Caco-2 (cell line): ENCODE data around the gene MYH15. TPM values are rescaled to one million over a fixed set of nuclear protein-coding genes. Genes with fewer than 3 reads are reported as not detected.

Experiments used
- BruUV-seq: library from RNA; stranded (reverse); fragments of 400-500 nt; replicated peaks from 2 replicates; lab custom pipeline; 2021; lab: Mats Ljungman, UMichigan
- CTCF ChIA-PET: fragments of 300-600 bp; sonication (Branson Sonifier 250); formaldehyde crosslinking; loops from one replicate; lab custom pipeline; 2022; ENCODE audit warnings: antibody characterized with exemption; lab: Charles Lee
- POLR2A ChIA-PET: fragments of 300-600 bp; sonication (Branson Sonifier 250); formaldehyde crosslinking; loops from one replicate; lab custom pipeline; 2022; ENCODE audit warnings: antibody characterized with exemption; lab: Charles Lee
- DNase-seq, 2 experiments: peaks; one replicate each; pipeline versions ENCODE4 v3.0.0 to v3.0.0-alpha.2; 2020 to 2022
- H3K27me3 ChIP-seq: replicated peaks from 2 replicates; pipeline ENCODE4 v1.6.0; 2011; ENCODE audit warnings: low read length; ENCODE audit not compliant: control insufficient read depth, insufficient read depth
- H3K36me3 ChIP-seq: 2 replicates; pipeline ENCODE4 v1.5.1; 2011; ENCODE audit warnings: low read length; ENCODE audit not compliant: control insufficient read depth, insufficient read depth
- H3K4me1 ChIP-seq: fragments of 250-450 bp; sonication (Bioruptor Pico); 2 replicates; pipeline ENCODE4 v1.5.1; 2020; ENCODE audit warnings: mild to moderate bottlenecking
- H3K4me3 ChIP-seq: 2 replicates; pipeline ENCODE4 v1.5.1; 2011; ENCODE audit warnings: low read depth, mild to moderate bottlenecking, control low read depth, low read length
- H3K9me3 ChIP-seq: fragments of 250-450 bp; sonication (Bioruptor Pico); 2 replicates; pipeline ENCODE4 v1.5.1; 2020; ENCODE audit warnings: mild to moderate bottlenecking, moderate library complexity
- H3K27ac Mint-ChIP-seq: one replicate; pipeline ENCODE4 v1.8.0; 2022; ENCODE audit warnings: mixed read lengths; ENCODE audit not compliant: unreplicated experiment
- H3K27me3 Mint-ChIP-seq: one replicate; pipeline ENCODE4 v1.8.0; 2022; ENCODE audit warnings: mixed read lengths; ENCODE audit not compliant: insufficient read depth, unreplicated experiment
- H3K36me3 Mint-ChIP-seq: one replicate; pipeline ENCODE4 v1.8.0; 2022; ENCODE audit warnings: mild to moderate bottlenecking, mixed read lengths; ENCODE audit not compliant: insufficient read depth, unreplicated experiment
- H3K4me1 Mint-ChIP-seq: one replicate; pipeline ENCODE4 v1.8.0; 2022; ENCODE audit warnings: low read depth, mixed read lengths; ENCODE audit not compliant: unreplicated experiment
- H3K4me3 Mint-ChIP-seq: one replicate; pipeline ENCODE4 v1.8.0; 2022; ENCODE audit warnings: mild to moderate bottlenecking, moderate library complexity, mixed read lengths; ENCODE audit not compliant: unreplicated experiment
- H3K9me3 Mint-ChIP-seq: one replicate; pipeline ENCODE4 v1.8.0; 2022; ENCODE audit warnings: mixed read lengths; ENCODE audit not compliant: unreplicated experiment
- intact Hi-C: fragments of 100-400 bp; cut with micrococcal nuclease; formaldehyde crosslinking; loops from one replicate; pipeline ENCODE4 v1.10.0; 2022; ENCODE audit not compliant: unreplicated experiment
- total RNA-seq: library from RNA; stranded (reverse); gene quantifications from 2 replicates; pipeline ENCODE4 v1.2.3, GENCODE V29; 2022
- TF ChIP-seq, protein P1 (sequence below), 2 experiments: fragments of 200-600 bp in 1 of 2; IDR thresholded peaks; 1 replicate in 1 of 2; 2 replicates in 1 of 2; pipeline versions ENCODE4 v1.5.1 to v1.8.0; 2011 to 2022; ENCODE audit warnings: antibody characterized with exemption in 1 of 2, control low read depth in 1 of 2, inconsistent platforms in 1 of 2, low read depth in 1 of 2, low read length in 1 of 2, mild to moderate bottlenecking in 1 of 2, moderate library complexity in 1 of 2; ENCODE audit not compliant: insufficient read depth in 1 of 2, severe bottlenecking in 1 of 2, unreplicated experiment in 1 of 2

Gene MYH15
- total RNA-seq, 1 experiment from 2014 or later, result 0.25 TPM

DNA sequence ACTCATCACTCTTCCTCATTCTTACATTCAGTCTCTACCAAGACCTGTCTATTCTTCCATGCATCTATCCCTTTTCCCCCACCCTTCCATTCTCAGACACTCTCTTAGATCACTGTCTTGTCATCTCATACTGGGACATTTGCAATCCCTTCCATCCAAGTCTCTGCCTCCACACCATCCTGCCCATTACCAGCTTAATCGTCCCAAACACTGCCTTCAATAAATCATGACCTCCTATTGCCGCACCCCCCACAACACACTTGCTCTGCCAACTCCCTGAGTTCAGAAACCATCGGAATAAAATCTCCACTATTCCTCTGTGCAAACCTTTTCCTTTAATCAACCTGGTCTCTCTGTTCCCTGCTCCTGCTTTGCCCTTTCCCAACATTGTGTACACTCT lies 18.9 kb downstream of the MYH15 start:
- Histone ChIP-seq H3K36me3 (no peaks in the 10 kb centered on the region), H3K9me3 (no peaks in the 10 kb centered on the region), H3K4me1 (no peaks in the 10 kb centered on the region), H3K27me3 (no peaks in the 10 kb centered on the region; the same call in 1 of the 2 replicates), H3K4me3 (no peak overlapping the region)
- no peak for DNase-seq
- Mint-ChIP-seq H3K4me1 (no peaks in the 10 kb centered on the region), H3K36me3 (no peaks in the 10 kb centered on the region), H3K4me3 (no peak overlapping the region), H3K27ac (no peak overlapping the region), H3K9me3 (no peaks in the 10 kb centered on the region), H3K27me3 (peaks cover 13% of the 10 kb centered on the region)
- no TSS peak for BruUV-seq
- ChIA-PET POLR2A (no interaction called here), CTCF (interaction anchor here (0.6 to 1.0 kb wide), 3 partner anchors 16 to 61 kb away, joined by 3 to 4 read pairs (median 3); no protein-coding TSS in a partner anchor)
- intact Hi-C loops, result no loop called here
- TF ChIP-seq, protein P1, sequence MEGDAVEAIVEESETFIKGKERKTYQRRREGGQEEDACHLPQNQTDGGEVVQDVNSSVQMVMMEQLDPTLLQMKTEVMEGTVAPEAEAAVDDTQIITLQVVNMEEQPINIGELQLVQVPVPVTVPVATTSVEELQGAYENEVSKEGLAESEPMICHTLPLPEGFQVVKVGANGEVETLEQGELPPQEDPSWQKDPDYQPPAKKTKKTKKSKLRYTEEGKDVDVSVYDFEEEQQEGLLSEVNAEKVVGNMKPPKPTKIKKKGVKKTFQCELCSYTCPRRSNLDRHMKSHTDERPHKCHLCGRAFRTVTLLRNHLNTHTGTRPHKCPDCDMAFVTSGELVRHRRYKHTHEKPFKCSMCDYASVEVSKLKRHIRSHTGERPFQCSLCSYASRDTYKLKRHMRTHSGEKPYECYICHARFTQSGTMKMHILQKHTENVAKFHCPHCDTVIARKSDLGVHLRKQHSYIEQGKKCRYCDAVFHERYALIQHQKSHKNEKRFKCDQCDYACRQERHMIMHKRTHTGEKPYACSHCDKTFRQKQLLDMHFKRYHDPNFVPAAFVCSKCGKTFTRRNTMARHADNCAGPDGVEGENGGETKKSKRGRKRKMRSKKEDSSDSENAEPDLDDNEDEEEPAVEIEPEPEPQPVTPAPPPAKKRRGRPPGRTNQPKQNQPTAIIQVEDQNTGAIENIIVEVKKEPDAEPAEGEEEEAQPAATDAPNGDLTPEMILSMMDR (IDR thresholded peaks at IDR 0.05; ENCODE audit: insufficient read depth in 1 of 2, low read depth in 1 of 2, low read length in 1 of 2, severe bottlenecking in 1 of 2, unreplicated experiment in 1 of 2), result no peak

DNA sequence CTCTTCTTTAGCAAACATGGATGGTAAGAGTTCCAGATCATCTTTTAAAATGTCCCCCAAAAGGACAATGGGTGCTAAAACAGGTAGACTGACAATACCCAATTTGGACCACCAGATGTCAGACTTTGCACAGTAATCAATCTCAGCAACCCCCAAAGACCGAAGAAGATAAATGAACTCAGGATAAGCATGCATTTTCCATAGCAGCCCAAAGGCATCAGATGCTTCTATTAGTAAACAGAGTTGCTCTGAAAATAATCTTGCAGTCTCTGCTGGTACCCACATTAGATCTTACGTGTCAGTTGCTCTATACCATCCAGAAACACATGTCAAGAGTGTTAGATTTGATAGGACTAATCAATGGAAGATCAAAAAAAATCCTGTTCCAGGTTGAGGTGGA lies 20.6 kb downstream of the MYH15 start:
- Mint-ChIP-seq H3K27me3 (peaks cover 12% of the 10 kb centered on the region), H3K27ac (no peak overlapping the region), H3K9me3 (no peaks in the 10 kb centered on the region), H3K4me3 (no peak overlapping the region), H3K4me1 (no peaks in the 10 kb centered on the region), H3K36me3 (no peaks in the 10 kb centered on the region)
- TF ChIP-seq, protein P1 (IDR thresholded peaks at IDR 0.05; ENCODE audit: insufficient read depth in 1 of 2, low read depth in 1 of 2, low read length in 1 of 2, severe bottlenecking in 1 of 2, unreplicated experiment in 1 of 2), result peak; percentile 53 to 74
- Histone ChIP-seq H3K4me3 (no peak overlapping the region), H3K4me1 (no peaks in the 10 kb centered on the region), H3K27me3 (no peaks in the 10 kb centered on the region; the same call in 1 of the 2 replicates), H3K36me3 (no peaks in the 10 kb centered on the region), H3K9me3 (no peaks in the 10 kb centered on the region)
- ChIA-PET POLR2A (no interaction called here), CTCF (interaction anchor here (0.6 to 0.9 kb wide), 2 partner anchors 13 to 63 kb away, joined by 3 to 4 read pairs; no protein-coding TSS in a partner anchor)
- BruUV-seq, result no TSS peak
- intact Hi-C loops, result loop anchor here (1.0 to 10.0 kb wide), 6 partner anchors 59 to 593 kb away; no protein-coding TSS in a partner anchor
- peak in 1 of 2 experiments; percentile 51 for DNase-seq

DNA sequence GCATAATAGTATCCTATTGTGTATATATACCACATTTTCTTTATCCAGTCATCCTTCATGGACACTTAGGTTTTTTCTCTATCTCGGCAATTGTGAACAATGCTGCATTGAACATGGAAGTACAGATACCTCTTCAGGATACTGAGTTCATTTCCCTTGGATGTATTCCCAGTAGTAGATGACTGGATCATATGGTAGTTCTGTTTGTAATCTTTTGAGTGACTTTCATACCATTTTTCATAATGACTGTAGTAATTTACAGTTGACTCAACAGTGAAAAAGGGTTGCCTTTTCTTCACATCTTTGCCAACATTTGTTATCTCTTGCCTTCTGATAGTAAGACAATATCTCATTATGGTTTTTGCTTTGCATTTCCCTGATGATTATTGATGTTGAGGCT lies 21.8 kb downstream of the MYH15 start:
- no peak overlapping the region for H3K4me3 Mint-ChIP-seq
- H3K4me3 ChIP-seq, result no peak overlapping the region
- ChIA-PET POLR2A (no interaction called here), CTCF (no interaction called here)
- H3K27me3 Mint-ChIP-seq, result peaks cover 11% of the 10 kb centered on the region
- H3K36me3 ChIP-seq, result no peaks in the 10 kb centered on the region
- no peaks in the 10 kb centered on the region for H3K4me1 Mint-ChIP-seq
- no peaks in the 10 kb centered on the region for H3K4me1 ChIP-seq
- no peaks in the 10 kb centered on the region; the same call in 1 of the 2 replicates for H3K27me3 ChIP-seq
- no peak overlapping the region for H3K27ac Mint-ChIP-seq
- TF ChIP-seq, protein P1 (IDR thresholded peaks at IDR 0.05; ENCODE audit: insufficient read depth in 1 of 2, low read depth in 1 of 2, low read length in 1 of 2, severe bottlenecking in 1 of 2, unreplicated experiment in 1 of 2), result no peak
- DNase-seq, result no peak
- BruUV-seq, result no TSS peak
- H3K36me3 Mint-ChIP-seq, result no peaks in the 10 kb centered on the region
- H3K9me3 ChIP-seq, result no peaks in the 10 kb centered on the region
- intact Hi-C loops, result loop anchor here (1.0 to 10.0 kb wide), 6 partner anchors 60 to 594 kb away; no protein-coding TSS in a partner anchor
- H3K9me3 Mint-ChIP-seq, result no peaks in the 10 kb centered on the region
